GM21423 (cell line): ENCODE results near the gene LGALS9C.
"Not testable (repeated sequence)": the region's sequence is repeated elsewhere in the genome, so short reads cannot be mapped to it uniquely, and the experiment has no call there.

ENCODE experiments used
- ATAC-seq: cut with Tn5 transposase; IDR thresholded peaks from one replicate; pipeline ENCODE4 v1.9.1; 2021; ENCODE audit warnings: mild to moderate bottlenecking, moderate library complexity; ENCODE audit not compliant: unreplicated experiment

The LGALS9C gene

GRCh38 chr17:18528435-18528834 is 51.8 kb downstream of the LGALS9C start:
- ATAC-seq: not testable (repeated sequence)

- not testable (repeated sequence) for ATAC-seq
Measured at GRCh38 chr17:18528899-18529500, 52.4 kb downstream of the LGALS9C start.

GRCh38 chr17:18530405-18530804 is 53.8 kb downstream of the LGALS9C start:
- ATAC-seq: not testable (repeated sequence)

- ATAC-seq: not testable (repeated sequence)
Measured at GRCh38 chr17:18542234-18542633, 65.6 kb downstream of the LGALS9C start.

GRCh38 chr17:18542907-18543306 is 66.3 kb downstream of the LGALS9C start:
- ATAC-seq: not testable (repeated sequence)
